GM18873 (cell line): Measurements from ENCODE around the gene RAPGEF5.

Experiments
- ATAC-seq: cut with Tn5 transposase; IDR thresholded peaks from one replicate; pipeline ENCODE4 v1.9.1; 2021; ENCODE audit warnings: mild to moderate bottlenecking, moderate library complexity, moderate number of reproducible peaks; ENCODE audit not compliant: unreplicated experiment, low FRiP score

RAPGEF5 gene

GRCh38 chr7:22319424-22320403 lies 37.2 kb downstream of the RAPGEF5 start:
- ATAC-seq: no peak

GRCh38 chr7:22318376-22318775 lies 38.6 kb downstream of the RAPGEF5 start:
- ATAC-seq: no peak

GRCh38 chr7:22317632-22318031 lies 39.3 kb downstream of the RAPGEF5 start:
- ATAC-seq: no peak

- ATAC-seq: no peak
Measured at GRCh38 chr7:22316914-22317313, 40.0 kb downstream of the RAPGEF5 start.

- no peak for ATAC-seq
Measured at GRCh38 chr7:22307816-22308215, 49.1 kb downstream of the RAPGEF5 start.

GRCh38 chr7:22305706-22306105 lies 51.2 kb downstream of the RAPGEF5 start:
- ATAC-seq: no peak

- ATAC-seq: no peak
Measured at GRCh38 chr7:22302951-22303423, 54.0 kb downstream of the RAPGEF5 start.

- no peak for ATAC-seq
Measured at GRCh38 chr7:22302193-22302592, 54.8 kb downstream of the RAPGEF5 start.

- no peak for ATAC-seq
Measured at GRCh38 chr7:22301790-22302189, 55.2 kb downstream of the RAPGEF5 start.

- ATAC-seq: no peak
Measured at GRCh38 chr7:22300839-22301238, 56.1 kb downstream of the RAPGEF5 start.

- ATAC-seq: no peak
Measured at GRCh38 chr7:22296916-22297315, 60.0 kb downstream of the RAPGEF5 start.

- ATAC-seq: no peak
Measured at GRCh38 chr7:22296265-22296566, 60.7 kb downstream of the RAPGEF5 start.

GRCh38 chr7:22295402-22296264 lies 61.3 kb downstream of the RAPGEF5 start:
- no peak for ATAC-seq

GRCh38 chr7:22292531-22292930 lies 64.4 kb downstream of the RAPGEF5 start:
- no peak for ATAC-seq

GRCh38 chr7:22291977-22292376 lies 65.0 kb downstream of the RAPGEF5 start:
- no peak for ATAC-seq

GRCh38 chr7:22288202-22288601 lies 68.8 kb downstream of the RAPGEF5 start:
- ATAC-seq: no peak

- no peak for ATAC-seq
Measured at GRCh38 chr7:22287412-22287811, 69.5 kb downstream of the RAPGEF5 start.

GRCh38 chr7:22286436-22286835 lies 70.5 kb downstream of the RAPGEF5 start:
- no peak for ATAC-seq

- ATAC-seq: no peak
Measured at GRCh38 chr7:22281481-22281880, 75.5 kb downstream of the RAPGEF5 start.

- no peak for ATAC-seq
Measured at GRCh38 chr7:22280031-22280430, 76.9 kb downstream of the RAPGEF5 start.

- ATAC-seq: no peak
Measured at GRCh38 chr7:22278660-22279059, 78.3 kb downstream of the RAPGEF5 start.
